Activated CD8-positive, alpha-beta T cell treated with anti-CD3 and anti-CD28 coated beads for 36 hours (primary cell): ENCODE measurements around the gene MCEMP1. TPM values are rescaled to one million over a fixed set of nuclear protein-coding genes. Genes with fewer than 3 reads are reported as not detected.

Experiments used
- ATAC-seq: fragments of 200-7000 bp; cut with Tn5 transposase; one replicate; pipeline ENCODE4 v1.10.0; 2021; ENCODE audit warnings: mild to moderate bottlenecking, moderate library complexity
- CTCF ChIA-PET: fragments of 350-600 bp; sonication (Branson Sonifier 250); formaldehyde crosslinking; loops from one replicate; lab custom pipeline; 2021; ENCODE audit warnings: antibody characterized with exemption; lab: Charles Lee
- POLR2A ChIA-PET: fragments of 350-600 bp; sonication (Branson Sonifier 250); formaldehyde crosslinking; loops from one replicate; lab custom pipeline; 2021; ENCODE audit warnings: antibody characterized with exemption; lab: Charles Lee
- DNase-seq: peaks from one replicate; pipeline ENCODE4 v3.0.0-alpha.2; 2020
- H3K27ac Mint-ChIP-seq: one replicate; pipeline ENCODE4 v1.8.0; 2021; ENCODE audit warnings: mild to moderate bottlenecking, mixed read lengths
- H3K27me3 Mint-ChIP-seq: one replicate; pipeline ENCODE4 v1.8.0; 2021; ENCODE audit warnings: mixed read lengths
- H3K36me3 Mint-ChIP-seq: one replicate; pipeline ENCODE4 v1.8.0; 2021; ENCODE audit warnings: low read depth, mixed read lengths
- H3K4me1 Mint-ChIP-seq: one replicate; pipeline ENCODE4 v1.8.0; 2021; ENCODE audit warnings: low read depth, mixed read lengths
- H3K4me3 Mint-ChIP-seq: one replicate; pipeline ENCODE4 v1.8.0; 2021; ENCODE audit warnings: mild to moderate bottlenecking, moderate library complexity, mixed read lengths
- H3K9me3 Mint-ChIP-seq: one replicate; pipeline ENCODE4 v1.8.0; 2021; ENCODE audit warnings: mixed read lengths
- intact Hi-C: fragments of 100-400 bp; cut with micrococcal nuclease; formaldehyde crosslinking; loops from one replicate; pipeline ENCODE4 v1.10.0; 2022
- total RNA-seq, 2 experiments: library from RNA; stranded (reverse); gene quantifications; one replicate each; pipeline ENCODE4 v1.2.3, GENCODE V29; 2021
- TF ChIP-seq, protein P1 (sequence below): fragments of 200-600 bp; IDR thresholded peaks from one replicate; pipeline ENCODE4 v1.8.0; 2022; ENCODE audit warnings: antibody characterized with exemption, mild to moderate bottlenecking

MCEMP1 gene
- total RNA-seq, 2 experiments from 2014 or later = not detected

DNA sequence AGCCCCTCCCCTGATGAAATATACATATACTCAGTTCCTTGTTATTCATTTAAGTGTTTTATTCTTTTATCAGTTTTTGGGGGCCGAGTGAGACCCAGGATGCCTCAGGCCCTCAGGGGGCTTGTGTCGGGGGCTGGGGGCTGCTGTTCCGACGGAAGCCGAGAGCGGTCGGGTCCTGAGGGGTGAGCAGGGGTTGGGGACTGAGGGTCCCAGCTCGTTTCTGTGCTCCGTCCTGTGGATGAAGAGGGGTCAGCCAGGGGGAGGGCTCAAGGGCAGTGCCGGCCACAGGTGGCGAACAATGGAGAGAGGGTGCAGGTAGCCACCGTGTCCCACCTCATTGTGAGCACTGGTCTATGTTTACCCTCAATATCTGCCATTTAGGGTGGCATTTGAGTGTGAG, 45.3 kb upstream of the MCEMP1 start:
- intact Hi-C loops = no loop called here
- Mint-ChIP-seq H3K4me3 (peak overlapping the region; percentile 34), H3K27ac (no peak overlapping the region), H3K4me1 (peaks cover 42% of the 10 kb centered on the region), H3K36me3 (peaks cover 4% of the 10 kb centered on the region), H3K9me3 (no peaks in the 10 kb centered on the region), H3K27me3 (no peaks in the 10 kb centered on the region)
- POLR2A ChIA-PET = interaction anchor here (1.7 kb wide), 1 partner anchor 13 kb away, joined by 3 read pairs; no protein-coding TSS in a partner anchor
- ATAC-seq (no peak), DNase-seq (no peak)
- CTCF ChIA-PET = interaction anchor here (3.2 to 4.0 kb wide), 2 partner anchors 49 to 63 kb away, joined by 17 to 18 read pairs; partner anchors contain the start of gene TRAPPC5
- TF ChIP-seq, protein P1, sequence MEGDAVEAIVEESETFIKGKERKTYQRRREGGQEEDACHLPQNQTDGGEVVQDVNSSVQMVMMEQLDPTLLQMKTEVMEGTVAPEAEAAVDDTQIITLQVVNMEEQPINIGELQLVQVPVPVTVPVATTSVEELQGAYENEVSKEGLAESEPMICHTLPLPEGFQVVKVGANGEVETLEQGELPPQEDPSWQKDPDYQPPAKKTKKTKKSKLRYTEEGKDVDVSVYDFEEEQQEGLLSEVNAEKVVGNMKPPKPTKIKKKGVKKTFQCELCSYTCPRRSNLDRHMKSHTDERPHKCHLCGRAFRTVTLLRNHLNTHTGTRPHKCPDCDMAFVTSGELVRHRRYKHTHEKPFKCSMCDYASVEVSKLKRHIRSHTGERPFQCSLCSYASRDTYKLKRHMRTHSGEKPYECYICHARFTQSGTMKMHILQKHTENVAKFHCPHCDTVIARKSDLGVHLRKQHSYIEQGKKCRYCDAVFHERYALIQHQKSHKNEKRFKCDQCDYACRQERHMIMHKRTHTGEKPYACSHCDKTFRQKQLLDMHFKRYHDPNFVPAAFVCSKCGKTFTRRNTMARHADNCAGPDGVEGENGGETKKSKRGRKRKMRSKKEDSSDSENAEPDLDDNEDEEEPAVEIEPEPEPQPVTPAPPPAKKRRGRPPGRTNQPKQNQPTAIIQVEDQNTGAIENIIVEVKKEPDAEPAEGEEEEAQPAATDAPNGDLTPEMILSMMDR = no peak

DNA sequence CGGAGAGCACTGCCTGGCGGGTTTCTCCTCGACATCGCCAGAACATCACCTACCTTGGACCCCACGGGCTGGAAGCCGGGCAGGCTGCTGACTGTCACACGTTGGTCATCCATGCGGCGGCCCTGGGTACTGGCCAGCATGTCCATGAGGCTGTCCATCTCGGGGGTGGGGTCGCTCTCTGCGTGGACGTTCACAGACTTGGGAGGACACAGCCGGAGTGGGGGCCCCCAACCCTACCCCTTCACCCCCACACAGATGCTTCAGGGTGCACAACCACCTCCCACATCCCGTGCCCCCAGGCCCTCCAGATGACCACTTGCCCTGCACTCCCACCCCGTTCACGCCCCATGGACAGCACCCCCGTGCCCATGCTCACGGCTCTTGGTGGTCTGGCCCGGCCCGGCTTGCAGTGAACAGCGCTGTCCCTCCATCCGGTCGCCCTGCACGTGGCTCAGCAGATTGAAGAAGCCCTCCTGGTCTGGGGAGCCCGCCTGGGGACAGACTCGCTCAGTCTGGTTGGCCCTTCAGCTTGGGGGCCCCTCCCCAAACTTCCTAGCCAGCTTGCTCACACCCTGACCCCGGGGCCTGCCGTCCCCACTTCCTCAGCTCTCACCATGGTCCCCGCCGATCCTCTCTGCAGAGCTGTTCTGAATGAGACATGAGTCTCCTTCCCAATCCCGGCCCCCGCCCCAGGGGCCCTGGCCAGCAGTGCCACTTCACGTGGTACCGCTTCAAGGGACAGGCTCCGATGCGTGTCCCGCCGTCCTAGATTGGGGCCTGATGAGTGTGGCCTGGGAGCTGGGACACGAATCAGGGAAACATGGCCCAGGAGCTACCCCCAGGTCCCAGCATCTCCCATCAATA, 44.3 kb upstream of the MCEMP1 start:
- ChIA-PET POLR2A (interaction anchor here (0.5 to 1.4 kb wide), 3 partner anchors 10 to 363 kb away, joined by 3 to 4 read pairs (median 3); no protein-coding TSS in a partner anchor), CTCF (interaction anchor here (0.8 kb wide), 1 partner anchor 20 kb away, joined by 3 read pairs; no protein-coding TSS in a partner anchor)
- peaks cover 39% of the 10 kb centered on the region for H3K4me1 Mint-ChIP-seq
- H3K9me3 Mint-ChIP-seq = no peaks in the 10 kb centered on the region
- H3K36me3 Mint-ChIP-seq = peaks cover 1% of the 10 kb centered on the region
- no peak overlapping the region for H3K27ac Mint-ChIP-seq
- intact Hi-C loops = no loop called here
- no peaks in the 10 kb centered on the region for H3K27me3 Mint-ChIP-seq
- no peak overlapping the region for H3K4me3 Mint-ChIP-seq
- TF ChIP-seq, protein P1 = no peak
- ATAC-seq (no peak), DNase-seq (no peak)

- peaks cover 3% of the 10 kb centered on the region for H3K36me3 Mint-ChIP-seq
- H3K9me3 Mint-ChIP-seq = no peaks in the 10 kb centered on the region
- intact Hi-C loops = no loop called here
- peaks cover 33% of the 10 kb centered on the region for H3K4me1 Mint-ChIP-seq
- H3K4me3 Mint-ChIP-seq = no peak within 1 kb of the TSS
- TF ChIP-seq, protein P1 = no peak
- POLR2A ChIA-PET = interaction anchor here (1.2 to 2.9 kb wide), 3 partner anchors 11 to 16 kb away, joined by 3 to 10 read pairs (median 4); no protein-coding TSS in a partner anchor
- no peak for ATAC-seq
- no peaks in the 10 kb centered on the region for H3K27me3 Mint-ChIP-seq
- CTCF ChIA-PET = interaction anchor here (0.8 to 1.3 kb wide), 2 partner anchors 19 to 65 kb away, joined by 3 read pairs; no protein-coding TSS in a partner anchor
- no peak within 1 kb of the TSS for H3K27ac Mint-ChIP-seq
- no peak for DNase-seq
These were observed 43.2 kb upstream of the MCEMP1 start, which contains the start of gene PCP2 for GRCh38 chr19:7633698-7634097. Gene PCP2 (minus strand): TSS chr19:7633719. CDS start chr19:7633457, 262 bp downstream.

GRCh38 chr19:7635670-7636069, 41.2 kb upstream of the MCEMP1 start:
- ChIA-PET CTCF (interaction anchor here (1.2 to 2.1 kb wide), 3 partner anchors 17 to 67 kb away, joined by 4 to 5 read pairs (median 5); partner anchors contain the start of gene TRAPPC5), POLR2A (interaction anchor here (0.7 to 2.9 kb wide), 2 partner anchors 18 to 26 kb away, joined by 3 to 10 read pairs; no protein-coding TSS in a partner anchor)
- DNase-seq (no peak), ATAC-seq (no peak)
- peak overlapping the region; percentile 88 for H3K27ac Mint-ChIP-seq
- intact Hi-C loops = no loop called here
- H3K36me3 Mint-ChIP-seq = peaks cover 12% of the 10 kb centered on the region
- peaks cover 31% of the 10 kb centered on the region for H3K4me1 Mint-ChIP-seq
- peaks cover 6% of the 10 kb centered on the region for H3K9me3 Mint-ChIP-seq
- H3K4me3 Mint-ChIP-seq = peak overlapping the region; percentile 81
- H3K27me3 Mint-ChIP-seq = no peaks in the 10 kb centered on the region
- TF ChIP-seq, protein P1 = no peak
